HG02763 (cell line): ENCODE results near the gene MYH13.

Source experiments
- ATAC-seq: cut with Tn5 transposase; IDR thresholded peaks from one replicate; pipeline ENCODE4 v1.9.1; 2021; ENCODE audit warnings: mild to moderate bottlenecking, moderate library complexity; ENCODE audit not compliant: unreplicated experiment

The MYH13 gene

GRCh38 chr17:10262451-10262850 lies 110.4 kb downstream of the MYH13 start:
- ATAC-seq, result no peak

- no peak for ATAC-seq
Measured at GRCh38 chr17:10261098-10261497, 111.7 kb downstream of the MYH13 start.

GRCh38 chr17:10251212-10251948 lies 121.4 kb downstream of the MYH13 start:
- peak; percentile 77 for ATAC-seq
